Bladder microvascular endothelial cell (primary cell): ENCODE measurements around the gene STON2. TPM values are rescaled to one million over a fixed set of nuclear protein-coding genes. Genes with fewer than 3 reads are reported as not detected.

Experiments
- total RNA-seq: library from RNA; depleted of rRNA; stranded (reverse); fragments of >200 nt; gene quantifications from 2 replicates; pipeline ENCODE4 v1.2.3, GENCODE V29; 2014

Gene STON2
- total RNA-seq = 0.49 and 59.4 TPM in 2 replicates

GRCh38 chr14:81400202-81400678, at the start of gene STON2:
Gene STON2, minus strand, starts transcription at chr14:81400324. Its CDS starts 1,942 bp downstream, at chr14:81398382.

GRCh38 chr14:81220830-81221578, 179.1 kb downstream of the STON2 start, which contains the start of gene GTF2A1:
Gene GTF2A1, minus strand, starts transcription at chr14:81220959. Its CDS starts 441 bp downstream, at chr14:81220518.

Other genes starting within 250 kb of the STON2 start
- gene GTF2A1, start 179.4 kb downstream of the STON2 start, total RNA-seq = 15.7 and 60.2 TPM in 2 replicates
- gene SEL1L, start 133.5 kb upstream of the STON2 start, total RNA-seq = 41.0 and 88.9 TPM in 2 replicates